ENCODE measurements around the gene UCHL5.
A peak's percentile ranks its signal among the peaks of the same experiment; 100 is the strongest.

The UCHL5 gene

GRCh38 chr1:193059282-193060114 is at the start of gene UCHL5, which contains the start of gene RO60:
TSS of gene UCHL5 (minus strand) at chr1:193059360. CDS start at chr1:193059260, 100 bp downstream.
TSS of gene RO60 (plus strand) at chr1:193059612. CDS start at chr1:193069055, 9,443 bp downstream.
- peak; percentile 99 for DNase-seq

DNA sequence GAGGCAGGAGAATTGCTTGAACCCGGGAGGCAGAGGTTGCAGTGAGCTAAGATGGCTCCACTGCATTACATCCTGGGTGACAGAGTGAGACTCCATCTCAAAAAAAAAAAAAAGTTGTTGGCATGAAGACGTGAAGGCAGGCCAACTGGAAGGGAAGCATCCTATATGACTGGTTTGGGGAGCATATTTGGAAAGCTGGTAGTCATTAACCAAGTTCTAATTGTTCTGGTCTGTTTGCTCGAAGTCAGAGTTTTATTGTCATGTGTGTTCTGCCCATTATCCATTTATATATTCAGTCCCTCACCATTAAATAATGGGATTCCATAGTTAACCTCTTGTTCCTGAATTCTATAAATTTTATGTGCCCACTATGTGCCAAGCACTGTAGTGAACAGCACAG is 49.3 kb upstream of the UCHL5 start:
- DNase-seq, result peak; percentile 37

DNA sequence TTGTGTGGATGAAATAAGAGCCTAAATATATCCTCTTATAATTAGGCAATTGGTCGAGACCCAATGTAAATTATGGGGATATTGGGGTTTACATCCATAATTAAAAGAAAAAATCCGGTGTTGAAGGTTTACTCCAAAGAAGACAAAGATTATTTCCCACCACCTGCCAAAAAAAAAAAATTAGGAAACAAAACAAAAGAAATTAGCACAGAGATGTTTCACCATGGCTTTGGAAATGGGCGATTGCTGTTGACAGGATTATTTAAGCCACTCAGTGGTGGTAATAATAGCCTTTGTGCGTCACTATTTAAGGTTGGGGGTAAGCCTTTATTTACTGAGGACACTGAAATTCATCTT is 46.6 kb upstream of the UCHL5 start:
- peak; percentile 43 for DNase-seq

DNA sequence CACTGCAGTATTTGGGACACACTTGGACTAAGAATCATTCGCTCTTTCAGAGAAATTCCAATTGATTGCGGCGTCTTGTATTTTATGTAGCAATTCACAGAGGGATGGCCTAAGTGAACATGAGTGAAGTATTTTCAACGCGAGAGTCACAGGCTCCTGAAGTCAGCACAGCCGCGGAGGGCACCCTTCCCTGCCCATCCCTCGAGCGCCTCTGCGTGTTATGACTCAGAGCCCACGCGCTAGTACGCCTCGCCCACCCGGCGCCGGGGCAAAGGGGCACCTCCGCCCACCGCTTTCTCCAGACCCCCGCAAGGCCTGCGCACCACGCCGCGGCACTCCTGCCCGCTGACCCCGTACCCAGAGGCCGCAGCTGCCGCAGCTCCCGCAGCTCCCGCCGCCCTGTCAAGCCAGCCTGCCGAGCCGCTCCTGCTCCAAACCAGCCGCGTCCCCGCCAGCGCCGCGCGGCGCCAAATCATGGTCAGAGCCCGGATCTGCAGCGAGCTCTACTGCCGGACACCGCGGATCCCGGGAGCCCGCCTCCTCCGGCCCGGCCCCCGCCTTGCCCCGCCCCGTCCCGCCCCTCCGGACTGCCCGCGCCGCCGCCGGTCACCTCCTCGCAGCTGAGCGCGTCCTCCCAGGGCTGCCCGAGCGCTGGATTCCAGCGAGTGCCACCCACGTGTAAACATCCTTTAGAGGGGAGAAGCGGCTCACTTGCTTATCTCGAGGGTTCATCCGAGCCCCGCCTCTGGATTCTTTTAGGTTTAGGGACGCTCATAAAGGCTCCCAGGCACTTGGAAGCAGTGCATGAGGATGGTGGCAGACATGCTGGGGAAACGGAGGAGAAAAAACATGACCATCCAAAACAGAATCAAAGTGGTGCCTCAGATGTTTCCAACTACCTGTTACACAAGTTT is 46.0 kb upstream of the UCHL5 start, which contains the start of gene GLRX2:
TSS of gene GLRX2 (minus strand) at position 508 of the 914 bp plus-strand sequence. CDS start at position 476, 32 bp downstream.
- DNase-seq, result peak; percentile 94

DNA sequence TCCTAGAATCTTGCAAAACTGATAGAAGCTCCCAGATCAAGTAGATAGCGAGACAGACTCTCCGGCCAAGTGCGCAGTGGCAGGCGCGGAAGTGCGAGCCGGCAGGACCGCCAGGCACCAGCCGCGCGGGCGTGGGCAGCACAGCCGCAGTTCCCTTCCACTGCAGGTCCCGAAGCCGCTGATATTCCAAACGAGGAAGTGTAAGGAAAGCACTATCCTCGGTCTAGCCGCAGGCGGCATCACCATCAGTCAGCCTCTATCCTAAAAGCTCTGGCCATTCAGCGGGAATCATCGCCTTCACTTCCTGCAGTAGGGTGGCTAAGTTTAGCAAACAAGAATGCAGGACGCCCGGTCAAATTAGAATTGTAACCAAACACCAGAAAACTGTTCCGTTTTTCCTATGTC is 45.3 kb upstream of the UCHL5 start:
- peak; percentile 86 for DNase-seq

- DNase-seq, result no peak
Observed at GRCh38 chr1:193103759-193104501, 44.8 kb upstream of the UCHL5 start.

DNA sequence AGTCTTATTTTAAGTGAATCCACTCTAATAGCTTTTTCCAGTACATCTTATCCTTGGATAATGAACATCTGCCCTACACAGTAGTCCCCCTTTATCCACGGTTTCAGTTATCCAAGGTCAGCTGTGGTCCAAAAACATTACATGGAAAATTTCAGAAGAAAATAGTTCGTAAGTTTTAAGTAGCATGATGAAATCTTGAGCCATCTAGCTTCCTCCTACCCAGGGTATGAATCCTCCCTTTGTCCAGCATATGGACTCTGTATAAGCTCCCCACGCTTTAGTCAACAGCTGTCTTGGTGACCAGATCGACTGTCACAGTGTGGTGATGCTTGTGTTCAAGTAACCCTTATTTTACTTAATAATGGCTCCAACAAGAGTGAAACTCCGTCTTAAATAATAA is 43.5 kb upstream of the UCHL5 start:
- no peak for DNase-seq

DNA sequence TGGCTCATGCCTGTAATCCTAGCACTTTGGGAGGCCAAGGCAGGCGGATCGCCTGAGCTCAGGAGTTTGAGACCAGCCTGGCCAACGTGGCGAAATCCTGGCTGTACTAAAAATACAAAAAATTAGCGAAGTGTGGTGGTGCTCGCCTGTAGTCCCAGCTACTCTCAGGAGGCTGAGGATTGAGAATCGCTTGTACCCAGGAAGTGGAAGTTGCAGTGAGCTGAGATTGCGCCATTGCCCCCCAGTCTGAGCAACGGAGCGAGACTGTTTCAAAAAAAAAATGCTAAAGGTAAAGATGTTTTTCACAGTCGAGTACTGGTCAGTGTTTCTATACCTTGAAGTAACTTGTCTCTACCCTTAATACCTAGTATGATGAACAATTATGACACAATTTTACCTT is 35.0 kb upstream of the UCHL5 start:
- no peak for DNase-seq

DNA sequence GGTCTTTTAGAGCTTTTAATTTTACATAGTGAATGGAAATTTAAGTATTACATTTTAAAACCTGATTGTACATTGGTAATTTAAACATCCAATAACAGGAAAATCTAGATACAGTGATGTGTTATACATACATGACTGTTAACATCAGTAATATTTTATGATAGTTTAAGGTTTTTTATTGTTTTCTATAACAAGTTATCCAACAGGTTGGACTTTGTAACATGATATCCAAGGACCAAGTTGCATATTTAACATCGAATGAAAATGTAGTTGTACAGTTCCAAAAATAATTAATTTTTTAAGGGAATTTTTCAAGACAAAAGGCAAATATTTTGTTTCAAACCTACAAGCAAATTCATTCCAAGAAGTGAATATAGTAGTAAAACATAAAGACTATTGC is 31.7 kb upstream of the UCHL5 start:
- no peak for DNase-seq

DNA sequence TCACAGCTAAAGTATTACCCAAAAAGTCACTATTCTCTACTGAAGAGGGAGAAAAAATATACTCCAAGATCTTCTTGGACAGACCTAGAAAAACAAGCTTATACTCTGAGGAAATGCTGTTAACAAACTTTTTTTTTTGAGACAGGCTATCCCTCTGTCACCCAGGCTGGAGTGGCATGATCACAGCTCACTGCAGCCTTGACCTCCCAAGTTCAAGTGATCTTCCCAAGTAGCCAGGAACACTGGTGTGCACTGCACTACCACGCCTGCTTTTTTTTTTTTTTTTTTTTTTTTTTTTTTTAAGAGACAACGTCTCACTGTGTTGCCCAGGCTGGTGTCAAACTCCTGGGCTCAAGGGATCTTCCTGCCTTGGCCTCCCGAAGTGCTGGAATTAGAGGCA is 28.7 kb upstream of the UCHL5 start:
- DNase-seq, result no peak

GRCh38 chr1:193086342-193086741 is 27.2 kb upstream of the UCHL5 start:
- DNase-seq, result no peak

DNA sequence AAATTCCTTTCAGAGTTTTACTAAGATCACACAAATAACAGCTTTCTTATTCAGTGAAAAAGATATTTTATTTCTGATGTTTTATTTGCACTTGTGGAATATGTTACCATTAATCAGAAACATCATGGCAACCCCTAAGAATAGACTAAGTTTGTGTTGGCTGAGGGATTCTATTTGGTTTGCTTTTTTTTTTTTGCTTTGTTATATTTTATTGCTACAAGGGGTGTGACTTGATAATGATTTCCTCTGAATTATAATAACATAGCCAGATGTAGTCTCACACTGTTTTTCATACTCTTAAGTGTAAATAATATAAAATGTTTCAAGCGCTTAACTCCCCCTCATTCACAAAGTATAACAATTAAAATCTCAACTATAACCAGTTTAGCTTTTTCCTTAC is 26.1 kb upstream of the UCHL5 start:
- DNase-seq, result peak; percentile 13

DNA sequence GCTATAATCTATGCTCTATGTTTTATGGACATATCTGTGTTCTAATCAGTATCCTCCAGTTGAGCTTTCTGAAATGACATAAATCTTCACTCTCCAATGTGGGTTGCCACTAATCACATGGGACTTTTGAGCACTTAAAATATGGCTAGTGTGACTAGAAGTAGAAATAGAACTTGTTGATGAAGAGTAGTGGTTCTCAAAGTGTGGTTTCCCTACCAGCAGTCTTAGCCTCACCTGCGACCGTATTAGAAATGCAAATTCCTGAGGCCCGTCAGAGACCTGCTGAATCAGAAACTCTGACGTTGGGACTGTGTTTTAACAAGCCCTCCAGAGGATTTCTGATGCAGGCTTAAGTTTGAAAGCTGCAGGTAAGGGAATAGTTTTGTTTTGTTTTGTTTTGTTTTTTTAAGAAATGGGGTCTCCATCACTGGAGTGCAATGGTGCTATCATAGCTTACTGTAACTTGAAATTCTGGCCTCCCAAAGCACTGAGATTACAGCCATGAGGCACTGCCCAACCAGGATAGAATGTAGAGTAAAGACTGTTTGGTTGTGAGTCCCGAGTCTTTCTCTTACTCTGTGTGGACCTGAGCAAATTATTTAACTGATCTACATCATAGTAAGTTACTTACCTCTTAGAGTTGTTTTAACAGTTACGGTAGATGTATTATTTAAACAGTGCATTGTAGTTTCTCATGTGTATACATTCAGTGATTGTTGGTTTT is 24.4 kb upstream of the UCHL5 start:
- no peak for DNase-seq

- no peak for DNase-seq
Observed at GRCh38 chr1:193079187-193079586, 20.0 kb upstream of the UCHL5 start.

DNA sequence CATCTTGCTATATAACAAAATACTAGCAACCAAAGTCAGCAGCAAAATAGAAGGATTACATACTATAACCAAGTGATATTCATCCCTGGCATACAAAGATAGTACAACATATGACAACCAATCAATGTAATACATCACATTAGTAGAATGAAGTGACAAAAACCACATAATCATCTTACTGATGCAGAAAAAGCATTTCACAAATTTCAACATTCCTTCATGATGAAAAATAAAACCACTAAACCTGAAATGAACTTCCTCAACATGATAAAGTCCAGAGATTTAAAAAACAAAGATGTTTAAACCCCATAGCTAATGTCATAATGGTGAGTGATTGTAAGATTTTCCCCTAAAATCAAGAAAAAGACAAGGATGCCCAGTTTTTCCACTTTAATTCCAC is 18.8 kb upstream of the UCHL5 start:
- no peak for DNase-seq

GRCh38 chr1:193070942-193071341 is 11.8 kb upstream of the UCHL5 start:
- peak; percentile 81 for DNase-seq

- peak; percentile 14 for DNase-seq
Observed at GRCh38 chr1:193070386-193070753, 11.2 kb upstream of the UCHL5 start.

DNA sequence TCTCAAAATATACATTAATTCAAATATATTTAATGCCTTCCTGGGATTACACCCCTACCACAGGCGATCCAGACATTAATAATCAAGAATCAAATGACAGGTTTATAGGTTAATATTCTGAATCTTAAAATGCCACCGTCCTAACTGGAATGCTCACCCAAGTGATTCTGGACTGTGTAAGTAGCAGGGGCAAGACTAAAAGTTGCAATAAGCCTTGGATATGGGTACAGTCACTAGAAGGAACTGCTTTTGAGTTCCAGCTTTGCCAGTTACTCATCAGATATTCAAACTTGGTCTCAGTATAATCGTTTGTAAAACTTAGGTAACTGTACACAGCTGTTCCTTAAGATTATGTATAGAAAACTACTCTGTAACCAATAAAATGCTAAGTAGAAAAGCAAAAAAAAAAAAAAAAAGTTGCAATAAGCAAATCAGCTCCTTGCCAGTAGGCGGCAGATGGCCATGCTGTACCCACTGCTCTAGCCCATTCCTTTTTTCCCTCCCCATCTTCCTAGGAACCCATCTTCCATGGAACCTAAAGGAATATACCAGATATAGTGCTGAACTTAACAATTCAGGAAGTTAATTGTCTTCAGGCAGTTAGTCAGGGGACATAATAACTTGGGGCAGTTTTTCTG is 10.7 kb upstream of the UCHL5 start:
- peak; percentile 53 for DNase-seq

GRCh38 chr1:193068013-193068412 is 8.9 kb upstream of the UCHL5 start:
- DNase-seq, result no peak

GRCh38 chr1:193066606-193067005 is 7.4 kb upstream of the UCHL5 start:
- no peak for DNase-seq

GRCh38 chr1:193065954-193066353 is 6.8 kb upstream of the UCHL5 start:
- no peak for DNase-seq

Data from NCI-H69 (cell line).